WERI-Rb-1 (cell line): ENCODE results near the gene SPNS3.
A peak's percentile ranks its signal among the peaks of the same experiment; 100 is the strongest.

Source experiments
- DNase-seq: peaks from one replicate; pipeline ENCODE4 v3.0.0-alpha.2; 2020
- H3K27ac ChIP-seq: fragments of 250-450 bp; sonication (Bioruptor Pico); 2 replicates; pipeline ENCODE4 v1.5.1; 2020; ENCODE audit warnings: mild to moderate bottlenecking, moderate library complexity
- H3K27me3 ChIP-seq: fragments of 250-450 bp; sonication (Bioruptor Pico); 2 replicates; pipeline ENCODE4 v1.5.1; 2021; ENCODE audit warnings: mild to moderate bottlenecking, low read depth, moderate library complexity; ENCODE audit not compliant: insufficient read depth, severe bottlenecking
- H3K36me3 ChIP-seq: fragments of 250-450 bp; sonication (Bioruptor Pico); 2 replicates; pipeline ENCODE4 v1.5.1; 2020; ENCODE audit warnings: mild to moderate bottlenecking, moderate library complexity
- H3K4me3 ChIP-seq: 2 replicates; pipeline ENCODE4 v1.5.1; 2011; ENCODE audit warnings: low read depth, mild to moderate bottlenecking, control low read depth, low read length
- H3K9me3 ChIP-seq: fragments of 250-450 bp; sonication (Bioruptor Pico); 2 replicates; pipeline ENCODE4 v1.5.1; 2021; ENCODE audit warnings: mild to moderate bottlenecking, moderate library complexity; ENCODE audit not compliant: severe bottlenecking
- CTCF ChIP-seq: IDR thresholded peaks from 2 replicates; pipeline ENCODE4 v1.5.1; 2011; ENCODE audit warnings: low read depth, mild to moderate bottlenecking, control low read depth, inconsistent platforms, low read length

Gene SPNS3

GRCh38 chr17:4518901-4519300, 85.2 kb downstream of the SPNS3 start:
- Histone ChIP-seq H3K27me3 (no peaks in the 10 kb centered on the region), H3K27ac (peak overlapping the region; percentile 48)

GRCh38 chr17:4519361-4519788, 85.6 kb downstream of the SPNS3 start:
- Histone ChIP-seq H3K36me3 (no peaks in the 10 kb centered on the region), H3K9me3 (no peaks in the 10 kb centered on the region), H3K27me3 (no peaks in the 10 kb centered on the region), H3K27ac (peak overlapping the region; percentile 48), H3K4me3 (no peak overlapping the region)
- DNase-seq: no peak
- no peak for TF ChIP-seq CTCF

More at GRCh38 chr17:4518901-4519300, 85.2 kb downstream of the SPNS3 start:
- Histone ChIP-seq H3K9me3 (no peaks in the 10 kb centered on the region), H3K4me3 (no peak overlapping the region), H3K36me3 (no peaks in the 10 kb centered on the region)
- no peak for TF ChIP-seq CTCF
- peak; percentile 46 for DNase-seq

- no peak for DNase-seq
- H3K36me3 ChIP-seq: no peaks in the 10 kb centered on the region
- TF ChIP-seq CTCF: no peak
- no peak overlapping the region for H3K27ac ChIP-seq
- no peaks in the 10 kb centered on the region for H3K27me3 ChIP-seq
- no peak overlapping the region for H3K4me3 ChIP-seq
- no peaks in the 10 kb centered on the region for H3K9me3 ChIP-seq
These were observed 86.5 kb downstream of the SPNS3 start for GRCh38 chr17:4520060-4520893.

GRCh38 chr17:4520894-4521600, 87.3 kb downstream of the SPNS3 start:
- H3K4me3 ChIP-seq: no peak overlapping the region
- H3K27ac ChIP-seq: no peak overlapping the region
- no peak for DNase-seq
- TF ChIP-seq CTCF: no peak
- no peaks in the 10 kb centered on the region for H3K9me3 ChIP-seq
- H3K27me3 ChIP-seq: no peaks in the 10 kb centered on the region
- no peaks in the 10 kb centered on the region for H3K36me3 ChIP-seq

GRCh38 chr17:4522661-4523060, 88.9 kb downstream of the SPNS3 start:
- no peak for DNase-seq
- Histone ChIP-seq H3K9me3 (no peaks in the 10 kb centered on the region), H3K27me3 (no peaks in the 10 kb centered on the region), H3K4me3 (no peak overlapping the region), H3K27ac (no peak overlapping the region), H3K36me3 (no peaks in the 10 kb centered on the region)
- TF ChIP-seq CTCF: no peak
